ENCODE data around the gene TYRO3. TPM values are rescaled to one million over a fixed set of nuclear protein-coding genes. Genes with fewer than 3 reads are reported as not detected.

The TYRO3 gene
- total and polyA plus RNA-seq, 9 donors, result 37.7 to 265 (median 109) TPM

DNA sequence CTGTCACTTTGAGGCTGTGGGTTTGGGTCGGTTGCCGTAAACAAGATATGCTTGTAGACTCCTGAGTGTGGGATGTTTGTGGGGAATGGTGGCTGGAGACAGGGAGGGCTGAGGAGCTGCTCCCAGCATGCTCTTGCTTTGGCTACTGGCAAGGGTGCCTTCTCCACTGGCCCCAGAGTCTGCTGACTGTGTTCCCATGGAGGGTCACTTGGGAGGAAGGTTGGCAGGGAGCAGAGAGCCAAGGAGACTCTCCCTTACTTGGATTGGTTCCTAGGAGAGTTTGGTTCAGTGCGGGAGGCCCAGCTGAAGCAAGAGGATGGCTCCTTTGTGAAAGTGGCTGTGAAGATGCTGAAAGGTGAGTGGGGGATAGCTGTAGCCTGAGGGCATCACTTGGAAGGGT is 11.8 kb downstream of the TYRO3 start:
- TF ChIP-seq EP300 (IDR thresholded peaks at IDR 0.05) (no peak), POLR2A (IDR thresholded peaks at IDR 0.05) (no peak)
- TF ChIP-seq, protein P1, sequence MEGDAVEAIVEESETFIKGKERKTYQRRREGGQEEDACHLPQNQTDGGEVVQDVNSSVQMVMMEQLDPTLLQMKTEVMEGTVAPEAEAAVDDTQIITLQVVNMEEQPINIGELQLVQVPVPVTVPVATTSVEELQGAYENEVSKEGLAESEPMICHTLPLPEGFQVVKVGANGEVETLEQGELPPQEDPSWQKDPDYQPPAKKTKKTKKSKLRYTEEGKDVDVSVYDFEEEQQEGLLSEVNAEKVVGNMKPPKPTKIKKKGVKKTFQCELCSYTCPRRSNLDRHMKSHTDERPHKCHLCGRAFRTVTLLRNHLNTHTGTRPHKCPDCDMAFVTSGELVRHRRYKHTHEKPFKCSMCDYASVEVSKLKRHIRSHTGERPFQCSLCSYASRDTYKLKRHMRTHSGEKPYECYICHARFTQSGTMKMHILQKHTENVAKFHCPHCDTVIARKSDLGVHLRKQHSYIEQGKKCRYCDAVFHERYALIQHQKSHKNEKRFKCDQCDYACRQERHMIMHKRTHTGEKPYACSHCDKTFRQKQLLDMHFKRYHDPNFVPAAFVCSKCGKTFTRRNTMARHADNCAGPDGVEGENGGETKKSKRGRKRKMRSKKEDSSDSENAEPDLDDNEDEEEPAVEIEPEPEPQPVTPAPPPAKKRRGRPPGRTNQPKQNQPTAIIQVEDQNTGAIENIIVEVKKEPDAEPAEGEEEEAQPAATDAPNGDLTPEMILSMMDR (IDR thresholded peaks at IDR 0.05), result no peak
- Histone ChIP-seq H3K9me3 (no peaks in the 10 kb centered on the region), H3K36me3 (no peaks in the 10 kb centered on the region), H3K27ac (peak overlapping the region; percentile 19 to 68), H3K4me1 (ENCODE audit: insufficient read depth) (peaks cover 16% of the 10 kb centered on the region), H3K4me3 (no peak overlapping the region), H3K27me3 (no peaks in the 10 kb centered on the region)
- DNase-seq, result no peak
- intact Hi-C loops (cut with DNase I), result no loop called here
- WGBS, 3 donors, result 33 to 54% (median 46%) methylated on average over 3 of the region's 3 CpGs

GRCh38 chr15:41571948-41572347 is 12.9 kb downstream of the TYRO3 start:
- DNase-seq, result no peak
- no peaks in the 10 kb centered on the region for H3K9me3 ChIP-seq
- 83 to 90% (median 90%) methylated on average over 3 of the region's 3 CpGs for WGBS, 3 donors
- intact Hi-C loops (cut with DNase I), result no loop called here
- peaks cover 13% of the 10 kb centered on the region for H3K4me1 ChIP-seq (ENCODE audit: insufficient read depth)
- H3K27ac ChIP-seq, result no peak overlapping the region
- H3K36me3 ChIP-seq, result no peaks in the 10 kb centered on the region
- no peak overlapping the region for H3K4me3 ChIP-seq
- no peaks in the 10 kb centered on the region for H3K27me3 ChIP-seq
- TF ChIP-seq POLR2A (IDR thresholded peaks at IDR 0.05) (no peak), EP300 (IDR thresholded peaks at IDR 0.05) (no peak)
- TF ChIP-seq, protein P1 (IDR thresholded peaks at IDR 0.05), result no peak

DNA sequence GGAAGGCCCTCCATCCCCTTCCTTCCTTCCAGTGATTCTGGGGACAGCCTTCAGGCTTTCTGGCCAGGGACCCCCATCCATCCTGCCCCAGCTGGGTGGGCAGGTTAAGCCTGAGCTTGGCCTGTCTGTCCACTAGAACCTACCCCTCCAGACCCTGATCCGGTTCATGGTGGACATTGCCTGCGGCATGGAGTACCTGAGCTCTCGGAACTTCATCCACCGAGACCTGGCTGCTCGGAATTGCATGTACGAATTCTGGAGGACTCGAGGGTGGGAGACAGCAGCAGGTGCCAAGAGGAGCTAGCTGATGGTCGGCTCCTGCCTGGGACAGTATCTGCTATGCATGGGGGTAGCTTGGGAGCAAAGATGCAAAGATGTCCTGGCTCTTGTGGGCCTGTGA is 13.9 kb downstream of the TYRO3 start:
- WGBS, 3 donors, result 83 to 90% (median 89%) methylated on average over 8 of the region's 8 CpGs
- Histone ChIP-seq H3K27me3 (no peaks in the 10 kb centered on the region), H3K4me3 (no peak overlapping the region), H3K27ac (no peak overlapping the region), H3K4me1 (ENCODE audit: insufficient read depth) (peaks cover 12% of the 10 kb centered on the region), H3K9me3 (no peaks in the 10 kb centered on the region), H3K36me3 (no peaks in the 10 kb centered on the region)
- intact Hi-C loops (cut with DNase I), result no loop called here
- TF ChIP-seq EP300 (IDR thresholded peaks at IDR 0.05) (no peak), POLR2A (IDR thresholded peaks at IDR 0.05) (no peak)
- TF ChIP-seq, protein P1 (IDR thresholded peaks at IDR 0.05), result no peak
- no peak for DNase-seq

DNA sequence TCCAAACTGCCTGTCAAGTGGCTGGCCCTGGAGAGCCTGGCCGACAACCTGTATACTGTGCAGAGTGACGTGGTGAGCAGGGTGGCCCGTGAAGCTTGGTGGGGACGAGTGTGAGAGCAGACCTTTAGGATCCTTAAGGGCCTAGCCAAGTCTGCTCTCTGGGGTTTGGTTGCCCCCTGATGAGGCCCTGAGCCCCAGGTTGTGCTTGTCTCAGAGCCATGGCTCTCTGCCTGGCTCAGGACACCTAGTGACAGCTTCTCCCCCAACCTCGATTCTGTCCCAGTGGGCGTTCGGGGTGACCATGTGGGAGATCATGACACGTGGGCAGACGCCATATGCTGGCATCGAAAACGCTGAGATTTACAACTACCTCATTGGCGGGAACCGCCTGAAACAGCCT is 14.4 kb downstream of the TYRO3 start:
- no peaks in the 10 kb centered on the region for H3K27me3 ChIP-seq
- H3K9me3 ChIP-seq, result no peaks in the 10 kb centered on the region
- no peak overlapping the region for H3K27ac ChIP-seq
- H3K4me1 ChIP-seq (ENCODE audit: insufficient read depth), result peaks cover 10% of the 10 kb centered on the region
- no peak for DNase-seq
- TF ChIP-seq, protein P1 (IDR thresholded peaks at IDR 0.05), result no peak
- no peak for TF ChIP-seq EP300 (IDR thresholded peaks at IDR 0.05)
- no peak for TF ChIP-seq POLR2A (IDR thresholded peaks at IDR 0.05)
- H3K4me3 ChIP-seq, result no peak overlapping the region
- no peaks in the 10 kb centered on the region for H3K36me3 ChIP-seq
- intact Hi-C loops (cut with DNase I), result no loop called here
- WGBS, 3 donors, result 83% methylated on average over 13 of the region's 13 CpGs
